ENCODE measurements around the gene PRKCH.

PRKCH gene

GRCh38 chr14:61553730-61554641, 232.6 kb downstream of the PRKCH start:
- no peak for DNase-seq (ENCODE audit: low read depth)

GRCh38 chr14:61555056-61555838, 233.9 kb downstream of the PRKCH start:
- no peak for DNase-seq (ENCODE audit: low read depth)

DNA sequence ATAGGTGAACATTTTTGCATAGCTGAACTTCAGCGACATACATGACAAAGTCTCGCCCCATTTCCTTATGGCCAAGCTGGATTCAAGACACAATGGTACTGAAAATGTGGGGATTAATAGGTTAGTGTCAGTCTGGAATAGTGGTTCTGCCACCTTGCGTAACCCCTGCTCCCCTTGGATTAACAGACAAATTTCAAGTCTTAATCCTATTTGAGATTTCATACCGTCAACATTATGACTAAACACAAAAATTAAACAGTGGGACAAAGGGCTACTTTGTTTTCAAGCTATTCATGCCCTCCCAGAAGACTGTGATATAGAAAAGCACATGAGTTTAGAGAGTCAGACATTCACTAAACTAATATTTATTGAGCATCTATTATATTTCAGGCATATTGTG, 235.1 kb downstream of the PRKCH start:
- DNase-seq (ENCODE audit: low read depth), result no peak

DNA sequence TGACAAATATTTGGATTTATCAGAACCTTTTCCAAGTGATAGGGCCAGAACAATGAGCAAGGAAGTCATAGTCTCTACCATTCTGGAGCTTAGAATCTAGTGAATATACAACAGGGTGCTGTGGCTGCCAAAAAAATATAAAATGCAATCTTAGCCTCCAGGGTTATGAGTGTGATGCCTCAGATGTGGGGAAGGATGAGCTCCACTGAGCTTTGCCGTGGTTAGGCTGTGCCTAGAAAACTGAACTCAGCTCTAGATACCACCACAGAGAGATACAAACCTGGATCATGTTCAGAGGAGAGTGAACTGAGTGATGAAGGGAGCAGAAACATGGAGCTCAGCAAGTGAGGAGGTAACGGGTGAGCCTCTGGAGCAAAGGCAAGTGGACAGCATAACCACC, 235.9 kb downstream of the PRKCH start:
- no peak for DNase-seq (ENCODE audit: low read depth)

DNA sequence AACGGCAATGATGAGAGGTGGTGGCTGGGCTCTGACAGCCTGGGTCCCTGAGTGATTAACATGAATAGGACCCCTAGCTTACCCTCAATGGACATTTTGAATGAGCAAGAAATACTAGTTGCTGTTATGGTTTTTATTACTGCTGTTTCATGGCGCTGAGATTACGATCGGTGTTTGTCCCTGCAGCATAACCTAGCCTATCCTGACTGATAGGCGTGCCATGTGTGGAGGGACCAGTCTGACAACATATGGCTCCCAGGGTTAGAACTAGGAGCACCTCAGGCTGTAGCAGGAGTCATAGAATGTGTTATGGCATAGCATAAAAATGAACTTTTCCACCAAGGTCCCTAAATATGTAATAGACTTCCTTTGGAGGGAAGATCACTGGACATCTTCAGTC, 236.5 kb downstream of the PRKCH start:
- no peak for DNase-seq (ENCODE audit: low read depth)

DNA sequence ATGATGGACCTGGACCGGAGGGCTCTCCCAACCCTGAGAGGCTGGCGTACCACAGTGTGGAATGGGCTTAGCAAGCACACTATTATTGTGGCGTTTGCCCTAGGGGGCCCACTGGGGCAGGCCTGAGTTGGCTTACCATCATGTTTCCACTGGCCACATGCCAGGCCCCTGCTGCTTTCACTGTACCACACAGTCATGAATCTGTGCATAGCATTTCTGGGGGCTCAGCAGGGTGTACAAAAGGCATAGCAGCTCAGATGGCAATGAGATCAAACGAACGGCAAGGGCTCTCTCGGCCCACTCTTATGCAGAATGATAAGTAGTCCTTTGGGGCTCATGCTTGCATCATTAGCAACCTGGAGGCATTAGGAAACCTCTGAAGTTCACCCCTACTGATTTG, 236.9 kb downstream of the PRKCH start:
- no peak for DNase-seq (ENCODE audit: low read depth)

DNA sequence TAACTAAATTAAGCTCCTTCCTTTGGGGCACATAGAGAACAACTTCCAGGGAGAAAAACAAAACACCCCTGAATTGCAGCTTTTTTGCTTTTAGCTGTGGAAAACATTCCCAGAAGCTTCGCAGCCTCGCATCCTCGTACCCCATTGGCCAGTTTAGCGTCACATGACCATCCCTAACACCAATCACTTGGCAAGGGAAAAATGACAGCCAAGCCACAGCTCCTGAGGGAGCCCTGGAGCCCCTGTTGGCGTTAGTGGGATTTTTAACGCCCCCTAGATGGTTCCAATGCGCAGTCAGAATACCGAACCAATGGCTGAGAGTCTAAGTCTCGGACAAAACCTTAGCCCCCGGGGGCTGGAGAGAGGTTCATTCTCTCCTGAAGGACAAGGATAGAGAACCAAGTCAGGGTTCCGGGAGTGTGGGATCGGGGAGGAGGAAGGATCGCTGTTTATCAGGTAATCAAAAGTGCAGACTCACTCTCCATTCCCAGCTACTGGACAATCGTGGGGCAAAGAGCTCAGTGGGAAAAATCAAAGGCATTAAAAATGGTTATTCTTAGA, 238.3 kb downstream of the PRKCH start:
- DNase-seq (ENCODE audit: low read depth), result no peak

DNA sequence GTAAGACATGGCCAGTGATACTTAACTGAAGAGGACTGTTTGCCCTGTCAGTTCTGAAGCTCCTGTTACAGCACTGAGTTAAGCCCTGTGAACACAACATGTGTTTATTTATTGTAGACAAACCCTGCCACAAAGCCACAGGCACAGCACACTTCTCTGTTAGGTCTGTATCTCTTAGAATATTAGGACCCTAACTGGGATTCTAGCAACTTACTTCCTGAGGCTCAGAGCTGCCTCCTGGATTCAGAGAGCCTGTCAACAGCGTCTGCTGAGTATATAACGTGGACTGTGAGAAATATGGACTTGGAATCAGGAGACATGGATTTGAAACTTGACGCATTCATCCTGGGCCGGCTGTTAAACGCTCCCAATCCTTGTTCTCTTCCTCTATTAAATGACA, 238.9 kb downstream of the PRKCH start:
- no peak for DNase-seq (ENCODE audit: low read depth)

GRCh38 chr14:61561104-61561503, 239.7 kb downstream of the PRKCH start:
- no peak for DNase-seq (ENCODE audit: low read depth)

DNA sequence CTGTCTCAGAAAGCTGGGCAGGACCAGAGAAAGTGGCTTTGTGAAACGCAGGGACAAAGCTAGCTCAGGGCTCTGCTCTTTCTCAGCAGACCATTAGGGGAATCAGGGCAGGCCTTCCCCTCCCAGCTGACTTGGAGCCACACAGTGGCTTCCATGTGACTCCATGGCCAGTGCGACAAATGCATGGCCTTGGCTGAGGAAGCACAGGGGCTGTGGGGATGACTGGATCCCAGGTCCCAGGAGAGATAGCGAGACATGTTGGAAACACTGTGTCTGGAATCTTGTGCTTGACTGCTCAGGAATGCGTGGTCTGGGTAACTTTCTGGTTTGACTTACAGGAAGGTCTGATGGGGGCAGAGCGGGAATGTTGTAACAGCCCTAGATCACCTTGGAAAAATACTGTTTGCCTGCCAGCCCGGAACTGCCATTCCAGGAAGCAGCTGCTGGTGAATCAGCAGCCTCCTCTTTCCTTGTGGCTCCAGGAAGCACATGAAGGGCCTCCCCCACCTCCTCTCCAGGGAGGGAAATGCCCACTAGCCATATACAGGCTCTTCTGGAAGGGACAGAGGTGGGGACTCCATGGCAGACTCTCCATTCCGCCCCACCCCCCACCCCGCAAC, 240.4 kb downstream of the PRKCH start:
- DNase-seq (ENCODE audit: low read depth), result no peak

GRCh38 chr14:61562321-61563161, 241.2 kb downstream of the PRKCH start:
- no peak for DNase-seq (ENCODE audit: low read depth)

DNA sequence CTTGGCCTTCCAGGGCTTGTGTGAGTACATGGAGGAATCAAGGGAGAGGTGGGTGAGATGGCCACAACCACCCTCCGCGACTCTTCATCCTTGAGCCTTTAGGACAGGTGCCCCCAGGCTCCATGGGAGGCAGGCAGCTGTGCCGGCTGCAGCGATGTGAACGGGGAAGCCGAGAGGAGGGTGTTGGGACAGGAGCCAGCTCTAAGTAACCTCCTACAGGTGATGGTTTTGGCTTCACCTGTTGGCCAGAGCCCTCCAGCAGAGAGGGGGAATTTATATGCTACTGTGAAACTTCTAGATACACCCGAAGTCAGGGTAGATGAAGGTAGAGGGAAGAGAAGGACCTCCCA, 241.8 kb downstream of the PRKCH start:
- DNase-seq (ENCODE audit: low read depth), result no peak

GRCh38 chr14:61563880-61564617, 242.7 kb downstream of the PRKCH start:
- DNase-seq (ENCODE audit: low read depth), result no peak

GRCh38 chr14:61564618-61565091, 243.3 kb downstream of the PRKCH start:
- DNase-seq (ENCODE audit: low read depth), result no peak

- no peak for DNase-seq (ENCODE audit: low read depth)
Measured at GRCh38 chr14:61565181-61565580, 243.8 kb downstream of the PRKCH start.

GRCh38 chr14:61565836-61566536, 244.6 kb downstream of the PRKCH start:
- DNase-seq (ENCODE audit: low read depth), result no peak

DNA sequence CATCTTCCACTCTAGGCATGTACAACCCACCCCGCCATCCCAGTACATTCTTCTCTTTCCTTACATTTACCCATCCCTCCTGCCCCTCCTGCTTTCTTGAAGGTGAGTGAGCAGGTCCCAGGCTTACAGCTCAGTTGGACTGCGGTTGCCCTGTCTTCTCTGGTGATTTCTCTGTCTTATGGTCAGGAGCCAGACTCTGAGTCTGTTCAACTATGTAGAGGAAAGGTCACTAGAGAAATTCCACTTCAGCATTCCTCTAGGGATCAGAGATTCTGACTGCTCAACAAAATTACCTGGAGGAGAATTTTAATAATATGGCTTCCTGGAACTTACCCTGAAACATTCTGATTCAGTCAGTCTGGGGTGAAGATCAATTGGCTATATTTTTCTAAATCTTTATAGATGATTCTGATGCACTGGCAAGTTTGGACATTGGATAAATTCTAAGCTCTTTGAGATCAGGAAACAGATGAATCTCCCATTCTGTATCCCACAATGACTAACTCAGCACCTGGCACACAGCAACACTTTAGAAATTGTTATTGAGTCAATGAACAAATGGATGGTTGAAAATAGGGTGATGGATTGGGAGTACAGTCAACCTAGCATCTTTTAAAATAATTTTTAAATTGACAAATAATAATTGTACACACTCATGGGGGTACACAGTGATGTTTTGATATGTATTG, 245.3 kb downstream of the PRKCH start:
- DNase-seq (ENCODE audit: low read depth), result no peak

DNA sequence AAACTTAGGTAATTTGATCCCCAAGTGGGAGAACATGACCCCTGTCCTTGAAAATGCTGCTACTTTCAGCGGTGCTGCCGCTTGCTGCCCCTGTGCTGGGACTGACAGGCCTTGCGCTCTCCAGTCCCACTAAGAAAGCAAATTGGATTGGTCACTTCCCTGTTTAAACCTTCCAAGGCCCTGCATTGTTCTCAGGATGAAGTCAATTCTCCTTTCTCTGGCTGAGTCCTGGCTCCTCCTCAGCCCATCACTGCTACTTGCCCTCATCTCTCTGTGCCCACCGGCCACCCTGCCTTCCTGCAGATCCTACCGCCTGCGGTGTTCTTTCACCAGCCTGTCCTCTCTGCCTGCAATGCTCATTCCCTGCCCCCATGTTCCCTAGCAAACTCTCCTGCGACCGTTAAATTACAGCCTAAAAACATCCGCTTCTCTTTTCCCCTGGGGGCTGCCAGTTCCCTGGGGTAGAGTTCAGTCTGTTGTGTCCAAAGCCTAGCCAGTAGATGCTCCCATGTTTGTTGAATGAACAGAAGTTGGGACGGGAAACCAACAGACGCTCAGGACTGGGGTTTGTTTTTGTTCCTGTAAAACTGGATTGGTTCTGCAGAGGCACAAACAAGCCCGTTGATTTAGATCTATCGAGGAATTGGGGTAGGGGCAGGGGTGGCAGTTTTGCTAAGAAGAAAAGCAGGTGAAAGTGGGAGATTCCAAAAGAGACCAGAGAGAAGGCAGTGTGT, 246.6 kb downstream of the PRKCH start:
- no peak for DNase-seq (ENCODE audit: low read depth)

- DNase-seq (ENCODE audit: low read depth), result peak; percentile 24
Measured at GRCh38 chr14:61568572-61569011, 247.2 kb downstream of the PRKCH start.

Data from activated gamma-delta T cell treated with anti-CD3 and anti-CD28 coated beads, Interleukin-2, amount 50 U/mL, for 16 hours (primary cell).